B cell (primary cell): ENCODE data around the gene PDLIM5.

Experiments
- CTCF ChIP-seq: fragments of 200-600 bp; IDR thresholded peaks from one replicate; pipeline ENCODE4 v1.8.0; 2022; ENCODE audit warnings: antibody characterized with exemption, mild to moderate bottlenecking
- EZH2 ChIP-seq: IDR thresholded peaks from 2 replicates; pipeline ENCODE4 v1.6.1; 2012; ENCODE audit warnings: borderline replicate concordance, low read depth, mild to moderate bottlenecking, moderate library complexity, low read length; ENCODE audit not compliant: insufficient read depth, poor library complexity, severe bottlenecking

- TF ChIP-seq EZH2 (no peak), CTCF (no peak)
These were observed 118.8 kb downstream of the PDLIM5 start for GRCh38 chr4:94570558-94570957.
